HEK293T (cell line): ENCODE data around the gene SHROOM4.

Experiments used
- BHLHE40 ChIP-seq: fragments of 450-650 bp; IDR thresholded peaks from 2 replicates; pipeline ENCODE4 v1.6.1; 2016; ENCODE audit warnings: mild to moderate bottlenecking, moderate library complexity, borderline replicate concordance
- CTBP1 ChIP-seq: fragments of 450-650 bp; IDR thresholded peaks from 2 replicates; pipeline ENCODE4 v1.6.1; 2016; ENCODE audit warnings: borderline replicate concordance
- ELF4 ChIP-seq: fragments of 450-650 bp; IDR thresholded peaks from 2 replicates; pipeline ENCODE4 v1.6.1; 2017; ENCODE audit warnings: antibody characterized with exemption
- NFRKB ChIP-seq: fragments of 450-650 bp; IDR thresholded peaks from 2 replicates; pipeline ENCODE4 v1.6.1; 2016; ENCODE audit warnings: mild to moderate bottlenecking, moderate library complexity
- SP1 ChIP-seq: fragments of 450-650 bp; IDR thresholded peaks from 2 replicates; pipeline ENCODE4 v1.6.1; 2017
- ZNF384 ChIP-seq: fragments of 450-650 bp; IDR thresholded peaks from 2 replicates; pipeline ENCODE4 v1.6.1; 2016

DNA sequence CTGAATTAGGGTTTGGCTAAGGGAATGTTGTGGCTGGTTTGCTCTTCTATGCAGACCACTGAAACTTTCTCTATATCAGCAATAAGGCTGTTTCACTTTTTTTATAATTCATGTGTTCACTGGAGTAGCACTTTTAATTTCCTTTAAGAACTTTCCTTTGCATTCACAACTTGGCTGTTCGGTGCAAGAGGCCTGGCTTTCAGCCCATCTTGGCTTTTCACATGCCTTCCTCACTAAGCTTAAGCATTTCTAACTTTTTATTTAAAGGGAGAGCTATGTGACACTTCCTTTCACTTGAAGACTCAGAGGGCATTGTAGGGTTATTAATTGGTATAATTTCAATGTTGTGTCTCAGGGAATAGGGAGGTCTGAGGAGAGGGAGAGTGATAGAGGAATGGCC is 142.3 kb downstream of the SHROOM4 start:
- TF ChIP-seq SP1 (no peak), ZNF384 (no peak), NFRKB (no peak), BHLHE40 (no peak), ELF4 (no peak), CTBP1 (no peak)
